WTC11 (cell line): ENCODE data around the gene IL6R. TPM values are rescaled to one million over a fixed set of nuclear protein-coding genes. Genes with fewer than 3 reads are reported as not detected.

ENCODE experiments used
- ATAC-seq: fragments of 200-7000 bp; cut with Tn5 transposase; 2 replicates; pipeline ENCODE4 v1.10.0; 2021; ENCODE audit warnings: mild to moderate bottlenecking, moderate library complexity
- CTCF ChIA-PET: fragments of 300-600 bp; sonication (Branson Sonifier 250); formaldehyde crosslinking; loops from one replicate; lab custom pipeline; 2021; ENCODE audit warnings: antibody characterized with exemption; lab: Charles Lee
- POLR2A ChIA-PET: fragments of 350-600 bp; sonication (Branson Sonifier 250); formaldehyde crosslinking; loops from one replicate; lab custom pipeline; 2021; ENCODE audit warnings: antibody characterized with exemption; lab: Charles Lee
- DNase-seq: peaks from one replicate; pipeline ENCODE4 v3.0.0; 2021; ENCODE audit warnings: low spot score
- H3K27ac Mint-ChIP-seq: 2 replicates; pipeline ENCODE4 v1.8.0; 2021; ENCODE audit warnings: mixed read lengths
- H3K27me3 Mint-ChIP-seq: 2 replicates; pipeline ENCODE4 v1.8.0; 2021; ENCODE audit warnings: low read depth, mild to moderate bottlenecking, moderate library complexity, mixed read lengths
- H3K36me3 Mint-ChIP-seq: 2 replicates; pipeline ENCODE4 v1.8.0; 2021; ENCODE audit warnings: mixed read lengths
- H3K4me1 Mint-ChIP-seq: 2 replicates; pipeline ENCODE4 v1.8.0; 2022; ENCODE audit warnings: mixed read lengths
- H3K4me3 Mint-ChIP-seq: 2 replicates; pipeline ENCODE4 v1.8.0; 2021; ENCODE audit warnings: mild to moderate bottlenecking, moderate library complexity, mixed read lengths
- H3K9me3 Mint-ChIP-seq: 2 replicates; pipeline ENCODE4 v1.8.0; 2021; ENCODE audit warnings: mixed read lengths
- IRF2 ChIP-seq: sonication (generic); formaldehyde crosslinking; IDR thresholded peaks from 2 replicates; pipeline ENCODE4 v1.8.0; 2022; ENCODE audit warnings: low read depth, missing genetic modification reagents, borderline replicate concordance
- JAZF1 ChIP-seq: fragments of 250-450 bp; sonication (Bioruptor Pico); IDR thresholded peaks from 2 replicates; pipeline ENCODE4 v1.9.0; 2021; ENCODE audit warnings: moderate library complexity, mild to moderate bottlenecking, inconsistent platforms
- KAT7 ChIP-seq: sonication (generic); formaldehyde crosslinking; IDR thresholded peaks from 2 replicates; pipeline ENCODE4 v1.8.1; 2023; ENCODE audit warnings: missing genetic modification reagents, mild to moderate bottlenecking, borderline replicate concordance
- MYBL2 ChIP-seq: sonication (generic); formaldehyde crosslinking; IDR thresholded peaks from 2 replicates; pipeline ENCODE4 v1.8.1; 2023; ENCODE audit warnings: mild to moderate bottlenecking, moderate library complexity, missing genetic modification reagents
- NFYB ChIP-seq: sonication (generic); formaldehyde crosslinking; conservative IDR thresholded peaks from 2 replicates; pipeline ENCODE4 v1.8.0; 2022; ENCODE audit warnings: low read depth, missing genetic modification reagents
- SMAD3 ChIP-seq: sonication (generic); formaldehyde crosslinking; IDR thresholded peaks from 2 replicates; pipeline ENCODE4 v1.8.0; 2022; ENCODE audit warnings: missing genetic modification reagents, mild to moderate bottlenecking, borderline replicate concordance
- SOX15 ChIP-seq: fragments of 250-450 bp; sonication (Bioruptor Pico); IDR thresholded peaks from 2 replicates; pipeline ENCODE4 v1.9.0; 2021; ENCODE audit warnings: mild to moderate bottlenecking
- TEAD4 ChIP-seq: sonication (generic); formaldehyde crosslinking; IDR thresholded peaks from 2 replicates; pipeline ENCODE4 v1.8.0; 2022; ENCODE audit warnings: mild to moderate bottlenecking, missing genetic modification reagents
- ZBTB21 ChIP-seq: sonication (generic); formaldehyde crosslinking; IDR thresholded peaks from 2 replicates; pipeline ENCODE4 v1.8.1; 2023; ENCODE audit warnings: mild to moderate bottlenecking, missing genetic modification reagents, borderline replicate concordance
- ZNF121 ChIP-seq: sonication (generic); formaldehyde crosslinking; IDR thresholded peaks from 2 replicates; pipeline ENCODE4 v1.8.0; 2023; ENCODE audit warnings: missing genetic modification reagents
- ZNF138 ChIP-seq: sonication (generic); formaldehyde crosslinking; conservative IDR thresholded peaks from 2 replicates; pipeline ENCODE4 v1.8.1; 2022; ENCODE audit warnings: mild to moderate bottlenecking, moderate library complexity, missing genetic modification reagents
- ZNF232 ChIP-seq: sonication (generic); formaldehyde crosslinking; IDR thresholded peaks from 2 replicates; pipeline ENCODE4 v1.8.0; 2022; ENCODE audit warnings: mild to moderate bottlenecking, missing genetic modification reagents
- ZNF317 ChIP-seq: sonication (generic); formaldehyde crosslinking; IDR thresholded peaks from 2 replicates; pipeline ENCODE4 v1.8.1; 2023; ENCODE audit warnings: low read depth, mild to moderate bottlenecking, moderate library complexity, missing genetic modification reagents, borderline replicate concordance
- ZNF423 ChIP-seq: fragments of 250-450 bp; sonication (Bioruptor Pico); IDR thresholded peaks from 2 replicates; pipeline ENCODE4 v2.1.2; 2022; ENCODE audit warnings: mild to moderate bottlenecking, moderate library complexity
- total RNA-seq: library from RNA; stranded (reverse); gene quantifications from 3 replicates; pipeline ENCODE4 v1.2.3, GENCODE V29; 2021
- TF ChIP-seq, protein P1 (sequence below): sonication (generic); formaldehyde crosslinking; IDR thresholded peaks from 2 replicates; pipeline ENCODE4 v1.8.0; 2023; ENCODE audit warnings: mild to moderate bottlenecking, missing genetic modification reagents
- TF ChIP-seq, protein P2 (sequence below): sonication (generic); formaldehyde crosslinking; conservative IDR thresholded peaks from 2 replicates; pipeline ENCODE4 v1.8.1; 2023; ENCODE audit warnings: mild to moderate bottlenecking, low read depth, missing genetic modification reagents, moderate library complexity
- TF ChIP-seq, protein P3 (sequence below): sonication (generic); formaldehyde crosslinking; IDR thresholded peaks from 2 replicates; pipeline ENCODE4 v1.8.1; 2022; ENCODE audit warnings: low read depth, mild to moderate bottlenecking, moderate library complexity, missing genetic modification reagents, borderline replicate concordance
- TF ChIP-seq, protein P4 (sequence below): sonication (generic); formaldehyde crosslinking; IDR thresholded peaks from 2 replicates; pipeline ENCODE4 v1.8.1; 2023; ENCODE audit warnings: mild to moderate bottlenecking, missing genetic modification reagents
- TF ChIP-seq, protein P5 (sequence below): fragments of 250-450 bp; sonication (Bioruptor Pico); IDR thresholded peaks from 2 replicates; pipeline ENCODE4 v1.9.0; 2021; ENCODE audit warnings: mild to moderate bottlenecking, borderline replicate concordance
- TF ChIP-seq, protein P6 (sequence below): fragments of 200-600 bp; IDR thresholded peaks from 2 replicates; pipeline ENCODE4 v1.8.0; 2022; ENCODE audit warnings: antibody characterized with exemption

IL6R gene
- total RNA-seq, 1 experiment from 2014 or later: 7.0 TPM

DNA sequence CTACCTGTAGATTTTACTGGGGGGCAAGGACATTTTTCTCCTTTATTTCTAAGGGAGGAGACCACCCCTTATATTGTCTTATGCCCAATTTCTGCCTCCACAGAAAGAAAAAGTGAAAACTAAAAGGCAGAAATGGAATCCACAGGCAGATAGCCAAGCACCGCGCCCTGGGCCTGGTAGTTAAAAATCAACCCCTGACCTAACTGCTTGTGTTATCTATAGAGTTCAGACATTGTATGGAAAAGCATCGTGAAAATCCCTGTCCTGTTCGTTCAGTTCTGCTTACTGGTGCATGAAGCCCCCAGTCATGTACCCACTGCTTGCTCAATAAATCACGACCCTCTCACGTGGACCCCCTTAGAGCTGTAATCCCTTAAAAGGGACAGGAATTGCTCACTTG is 33.7 kb upstream of the IL6R start:
- Mint-ChIP-seq H3K4me1 (no peaks in the 10 kb centered on the region), H3K36me3 (no peaks in the 10 kb centered on the region), H3K27me3 (no peaks in the 10 kb centered on the region), H3K4me3 (no peak overlapping the region), H3K27ac (0 out of 2 replicates have a peak overlapping the region, but pooled peaks have one; percentile 39), H3K9me3 (no peaks in the 10 kb centered on the region)
- ChIA-PET POLR2A (no interaction called here), CTCF (interaction anchor here (0.6 to 0.7 kb wide), 2 partner anchors 44 to 801 kb away, joined by 3 to 5 read pairs; partner anchors contain the start of gene KRTCAP2)
- DNase-seq: no peak
- TF ChIP-seq JAZF1: no peak
- no peak for TF ChIP-seq ZNF317
- TF ChIP-seq, protein P1, sequence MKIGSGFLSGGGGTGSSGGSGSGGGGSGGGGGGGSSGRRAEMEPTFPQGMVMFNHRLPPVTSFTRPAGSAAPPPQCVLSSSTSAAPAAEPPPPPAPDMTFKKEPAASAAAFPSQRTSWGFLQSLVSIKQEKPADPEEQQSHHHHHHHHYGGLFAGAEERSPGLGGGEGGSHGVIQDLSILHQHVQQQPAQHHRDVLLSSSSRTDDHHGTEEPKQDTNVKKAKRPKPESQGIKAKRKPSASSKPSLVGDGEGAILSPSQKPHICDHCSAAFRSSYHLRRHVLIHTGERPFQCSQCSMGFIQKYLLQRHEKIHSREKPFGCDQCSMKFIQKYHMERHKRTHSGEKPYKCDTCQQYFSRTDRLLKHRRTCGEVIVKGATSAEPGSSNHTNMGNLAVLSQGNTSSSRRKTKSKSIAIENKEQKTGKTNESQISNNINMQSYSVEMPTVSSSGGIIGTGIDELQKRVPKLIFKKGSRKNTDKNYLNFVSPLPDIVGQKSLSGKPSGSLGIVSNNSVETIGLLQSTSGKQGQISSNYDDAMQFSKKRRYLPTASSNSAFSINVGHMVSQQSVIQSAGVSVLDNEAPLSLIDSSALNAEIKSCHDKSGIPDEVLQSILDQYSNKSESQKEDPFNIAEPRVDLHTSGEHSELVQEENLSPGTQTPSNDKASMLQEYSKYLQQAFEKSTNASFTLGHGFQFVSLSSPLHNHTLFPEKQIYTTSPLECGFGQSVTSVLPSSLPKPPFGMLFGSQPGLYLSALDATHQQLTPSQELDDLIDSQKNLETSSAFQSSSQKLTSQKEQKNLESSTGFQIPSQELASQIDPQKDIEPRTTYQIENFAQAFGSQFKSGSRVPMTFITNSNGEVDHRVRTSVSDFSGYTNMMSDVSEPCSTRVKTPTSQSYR: no peak
- TF ChIP-seq, protein P2, sequence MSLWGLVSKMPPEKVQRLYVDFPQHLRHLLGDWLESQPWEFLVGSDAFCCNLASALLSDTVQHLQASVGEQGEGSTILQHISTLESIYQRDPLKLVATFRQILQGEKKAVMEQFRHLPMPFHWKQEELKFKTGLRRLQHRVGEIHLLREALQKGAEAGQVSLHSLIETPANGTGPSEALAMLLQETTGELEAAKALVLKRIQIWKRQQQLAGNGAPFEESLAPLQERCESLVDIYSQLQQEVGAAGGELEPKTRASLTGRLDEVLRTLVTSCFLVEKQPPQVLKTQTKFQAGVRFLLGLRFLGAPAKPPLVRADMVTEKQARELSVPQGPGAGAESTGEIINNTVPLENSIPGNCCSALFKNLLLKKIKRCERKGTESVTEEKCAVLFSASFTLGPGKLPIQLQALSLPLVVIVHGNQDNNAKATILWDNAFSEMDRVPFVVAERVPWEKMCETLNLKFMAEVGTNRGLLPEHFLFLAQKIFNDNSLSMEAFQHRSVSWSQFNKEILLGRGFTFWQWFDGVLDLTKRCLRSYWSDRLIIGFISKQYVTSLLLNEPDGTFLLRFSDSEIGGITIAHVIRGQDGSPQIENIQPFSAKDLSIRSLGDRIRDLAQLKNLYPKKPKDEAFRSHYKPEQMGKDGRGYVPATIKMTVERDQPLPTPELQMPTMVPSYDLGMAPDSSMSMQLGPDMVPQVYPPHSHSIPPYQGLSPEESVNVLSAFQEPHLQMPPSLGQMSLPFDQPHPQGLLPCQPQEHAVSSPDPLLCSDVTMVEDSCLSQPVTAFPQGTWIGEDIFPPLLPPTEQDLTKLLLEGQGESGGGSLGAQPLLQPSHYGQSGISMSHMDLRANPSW: no peak
- TF ChIP-seq NFYB: no peak
- TF ChIP-seq, protein P3, sequence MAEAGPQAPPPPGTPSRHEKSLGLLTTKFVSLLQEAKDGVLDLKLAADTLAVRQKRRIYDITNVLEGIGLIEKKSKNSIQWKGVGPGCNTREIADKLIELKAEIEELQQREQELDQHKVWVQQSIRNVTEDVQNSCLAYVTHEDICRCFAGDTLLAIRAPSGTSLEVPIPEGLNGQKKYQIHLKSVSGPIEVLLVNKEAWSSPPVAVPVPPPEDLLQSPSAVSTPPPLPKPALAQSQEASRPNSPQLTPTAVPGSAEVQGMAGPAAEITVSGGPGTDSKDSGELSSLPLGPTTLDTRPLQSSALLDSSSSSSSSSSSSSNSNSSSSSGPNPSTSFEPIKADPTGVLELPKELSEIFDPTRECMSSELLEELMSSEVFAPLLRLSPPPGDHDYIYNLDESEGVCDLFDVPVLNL (CRISPR knock-in tag): no peak
- TF ChIP-seq ZNF232 (CRISPR knock-in tag): no peak
- TF ChIP-seq ZBTB21 (CRISPR knock-in tag): no peak
- no peak for TF ChIP-seq ZNF138
- no peak for TF ChIP-seq SOX15 (CRISPR knock-in tag)
- TF ChIP-seq ZNF423 (CRISPR knock-in tag): no peak
- TF ChIP-seq, protein P4, sequence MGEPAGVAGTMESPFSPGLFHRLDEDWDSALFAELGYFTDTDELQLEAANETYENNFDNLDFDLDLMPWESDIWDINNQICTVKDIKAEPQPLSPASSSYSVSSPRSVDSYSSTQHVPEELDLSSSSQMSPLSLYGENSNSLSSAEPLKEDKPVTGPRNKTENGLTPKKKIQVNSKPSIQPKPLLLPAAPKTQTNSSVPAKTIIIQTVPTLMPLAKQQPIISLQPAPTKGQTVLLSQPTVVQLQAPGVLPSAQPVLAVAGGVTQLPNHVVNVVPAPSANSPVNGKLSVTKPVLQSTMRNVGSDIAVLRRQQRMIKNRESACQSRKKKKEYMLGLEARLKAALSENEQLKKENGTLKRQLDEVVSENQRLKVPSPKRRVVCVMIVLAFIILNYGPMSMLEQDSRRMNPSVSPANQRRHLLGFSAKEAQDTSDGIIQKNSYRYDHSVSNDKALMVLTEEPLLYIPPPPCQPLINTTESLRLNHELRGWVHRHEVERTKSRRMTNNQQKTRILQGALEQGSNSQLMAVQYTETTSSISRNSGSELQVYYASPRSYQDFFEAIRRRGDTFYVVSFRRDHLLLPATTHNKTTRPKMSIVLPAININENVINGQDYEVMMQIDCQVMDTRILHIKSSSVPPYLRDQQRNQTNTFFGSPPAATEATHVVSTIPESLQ (CRISPR knock-in tag): no peak
- no peak for TF ChIP-seq TEAD4 (CRISPR knock-in tag)
- TF ChIP-seq, protein P5, sequence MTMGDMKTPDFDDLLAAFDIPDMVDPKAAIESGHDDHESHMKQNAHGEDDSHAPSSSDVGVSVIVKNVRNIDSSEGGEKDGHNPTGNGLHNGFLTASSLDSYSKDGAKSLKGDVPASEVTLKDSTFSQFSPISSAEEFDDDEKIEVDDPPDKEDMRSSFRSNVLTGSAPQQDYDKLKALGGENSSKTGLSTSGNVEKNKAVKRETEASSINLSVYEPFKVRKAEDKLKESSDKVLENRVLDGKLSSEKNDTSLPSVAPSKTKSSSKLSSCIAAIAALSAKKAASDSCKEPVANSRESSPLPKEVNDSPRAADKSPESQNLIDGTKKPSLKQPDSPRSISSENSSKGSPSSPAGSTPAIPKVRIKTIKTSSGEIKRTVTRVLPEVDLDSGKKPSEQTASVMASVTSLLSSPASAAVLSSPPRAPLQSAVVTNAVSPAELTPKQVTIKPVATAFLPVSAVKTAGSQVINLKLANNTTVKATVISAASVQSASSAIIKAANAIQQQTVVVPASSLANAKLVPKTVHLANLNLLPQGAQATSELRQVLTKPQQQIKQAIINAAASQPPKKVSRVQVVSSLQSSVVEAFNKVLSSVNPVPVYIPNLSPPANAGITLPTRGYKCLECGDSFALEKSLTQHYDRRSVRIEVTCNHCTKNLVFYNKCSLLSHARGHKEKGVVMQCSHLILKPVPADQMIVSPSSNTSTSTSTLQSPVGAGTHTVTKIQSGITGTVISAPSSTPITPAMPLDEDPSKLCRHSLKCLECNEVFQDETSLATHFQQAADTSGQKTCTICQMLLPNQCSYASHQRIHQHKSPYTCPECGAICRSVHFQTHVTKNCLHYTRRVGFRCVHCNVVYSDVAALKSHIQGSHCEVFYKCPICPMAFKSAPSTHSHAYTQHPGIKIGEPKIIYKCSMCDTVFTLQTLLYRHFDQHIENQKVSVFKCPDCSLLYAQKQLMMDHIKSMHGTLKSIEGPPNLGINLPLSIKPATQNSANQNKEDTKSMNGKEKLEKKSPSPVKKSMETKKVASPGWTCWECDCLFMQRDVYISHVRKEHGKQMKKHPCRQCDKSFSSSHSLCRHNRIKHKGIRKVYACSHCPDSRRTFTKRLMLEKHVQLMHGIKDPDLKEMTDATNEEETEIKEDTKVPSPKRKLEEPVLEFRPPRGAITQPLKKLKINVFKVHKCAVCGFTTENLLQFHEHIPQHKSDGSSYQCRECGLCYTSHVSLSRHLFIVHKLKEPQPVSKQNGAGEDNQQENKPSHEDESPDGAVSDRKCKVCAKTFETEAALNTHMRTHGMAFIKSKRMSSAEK (CRISPR knock-in tag): no peak
- TF ChIP-seq, protein P6, sequence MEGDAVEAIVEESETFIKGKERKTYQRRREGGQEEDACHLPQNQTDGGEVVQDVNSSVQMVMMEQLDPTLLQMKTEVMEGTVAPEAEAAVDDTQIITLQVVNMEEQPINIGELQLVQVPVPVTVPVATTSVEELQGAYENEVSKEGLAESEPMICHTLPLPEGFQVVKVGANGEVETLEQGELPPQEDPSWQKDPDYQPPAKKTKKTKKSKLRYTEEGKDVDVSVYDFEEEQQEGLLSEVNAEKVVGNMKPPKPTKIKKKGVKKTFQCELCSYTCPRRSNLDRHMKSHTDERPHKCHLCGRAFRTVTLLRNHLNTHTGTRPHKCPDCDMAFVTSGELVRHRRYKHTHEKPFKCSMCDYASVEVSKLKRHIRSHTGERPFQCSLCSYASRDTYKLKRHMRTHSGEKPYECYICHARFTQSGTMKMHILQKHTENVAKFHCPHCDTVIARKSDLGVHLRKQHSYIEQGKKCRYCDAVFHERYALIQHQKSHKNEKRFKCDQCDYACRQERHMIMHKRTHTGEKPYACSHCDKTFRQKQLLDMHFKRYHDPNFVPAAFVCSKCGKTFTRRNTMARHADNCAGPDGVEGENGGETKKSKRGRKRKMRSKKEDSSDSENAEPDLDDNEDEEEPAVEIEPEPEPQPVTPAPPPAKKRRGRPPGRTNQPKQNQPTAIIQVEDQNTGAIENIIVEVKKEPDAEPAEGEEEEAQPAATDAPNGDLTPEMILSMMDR: no peak
- TF ChIP-seq SMAD3 (CRISPR knock-in tag): no peak
- no peak for TF ChIP-seq IRF2 (CRISPR knock-in tag)
- TF ChIP-seq ZNF121 (CRISPR knock-in tag): no peak
- TF ChIP-seq MYBL2 (CRISPR knock-in tag): no peak
- no peak for TF ChIP-seq KAT7 (CRISPR knock-in tag)
- no peak for ATAC-seq
